GM18907 (cell line): ENCODE measurements around the gene SMAD1.
"Not testable (repeated sequence)": the region's sequence is repeated elsewhere in the genome, so short reads cannot be mapped to it uniquely, and the experiment has no call there.

ENCODE experiments used
- ATAC-seq: cut with Tn5 transposase; IDR thresholded peaks from one replicate; pipeline ENCODE4 v1.9.1; 2021; ENCODE audit warnings: mild to moderate bottlenecking, moderate library complexity; ENCODE audit not compliant: unreplicated experiment

Gene SMAD1

DNA sequence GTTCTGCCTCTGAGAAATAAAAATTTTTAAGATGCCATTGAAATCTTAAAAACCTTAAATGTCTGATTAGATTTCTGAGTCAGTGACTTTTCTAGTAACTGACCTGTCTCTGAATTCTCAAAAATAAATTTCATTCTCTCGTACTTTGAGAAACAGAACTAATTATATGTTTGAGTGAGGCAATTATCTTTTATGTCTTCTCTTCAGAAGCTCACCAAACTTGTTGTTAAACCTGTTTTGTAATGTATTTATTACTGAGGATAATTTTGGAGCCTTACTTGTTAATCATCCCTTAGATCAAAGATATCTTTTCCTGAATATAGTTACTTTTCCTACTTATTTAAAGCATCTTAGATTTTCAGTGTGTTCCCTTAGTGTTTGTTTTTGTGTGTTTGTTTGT lies 73.0 kb downstream of the SMAD1 start:
- ATAC-seq, result no peak

DNA sequence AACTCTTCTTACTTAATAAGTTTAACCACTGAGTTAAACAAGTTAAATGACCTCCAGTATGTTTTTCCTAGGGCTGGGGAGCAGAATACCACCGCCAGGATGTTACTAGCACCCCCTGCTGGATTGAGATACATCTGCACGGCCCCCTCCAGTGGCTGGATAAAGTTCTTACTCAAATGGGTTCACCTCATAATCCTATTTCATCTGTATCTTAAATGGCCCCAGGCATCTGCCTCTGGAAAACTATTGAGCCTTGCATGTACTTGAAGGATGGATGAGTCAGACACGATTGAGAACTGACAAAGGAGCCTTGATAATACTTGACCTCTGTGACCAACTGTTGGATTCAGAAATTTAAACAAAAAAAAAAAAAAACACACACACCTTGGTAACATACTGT lies 76.1 kb downstream of the SMAD1 start:
- peak; percentile 95 for ATAC-seq

DNA sequence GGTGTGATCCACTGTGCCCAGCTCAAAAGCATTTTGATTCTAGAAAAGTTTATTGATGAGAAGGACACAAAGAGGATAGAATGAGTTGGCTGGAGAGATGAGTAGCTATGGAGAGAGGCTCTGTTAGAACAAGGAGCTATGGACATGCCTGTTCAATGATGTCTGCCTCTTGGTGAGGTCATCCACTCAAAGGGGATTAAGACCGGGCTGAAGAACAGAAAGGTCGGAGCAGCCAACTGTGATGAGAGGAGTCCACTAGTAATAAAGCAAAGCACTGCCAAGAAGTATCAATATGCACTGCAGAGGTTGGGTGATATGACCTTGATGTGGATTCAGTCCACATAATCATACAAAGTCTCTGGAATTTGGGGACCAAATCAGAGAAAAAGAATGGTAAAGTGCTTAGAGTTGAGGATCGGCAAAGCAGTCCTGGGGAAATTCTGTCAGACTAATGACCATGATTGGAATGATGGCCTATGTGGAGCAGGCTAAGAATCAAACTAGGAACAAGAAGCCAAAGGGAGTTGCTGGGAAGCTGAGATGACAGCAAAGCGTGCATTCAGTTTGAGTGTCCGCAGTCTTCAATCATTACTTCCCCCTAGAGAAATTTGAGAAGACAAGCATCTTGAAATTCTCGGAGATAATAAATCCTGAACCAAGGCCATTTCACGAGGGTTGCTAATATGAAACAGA lies 81.8 kb downstream of the SMAD1 start:
- ATAC-seq, result no peak

DNA sequence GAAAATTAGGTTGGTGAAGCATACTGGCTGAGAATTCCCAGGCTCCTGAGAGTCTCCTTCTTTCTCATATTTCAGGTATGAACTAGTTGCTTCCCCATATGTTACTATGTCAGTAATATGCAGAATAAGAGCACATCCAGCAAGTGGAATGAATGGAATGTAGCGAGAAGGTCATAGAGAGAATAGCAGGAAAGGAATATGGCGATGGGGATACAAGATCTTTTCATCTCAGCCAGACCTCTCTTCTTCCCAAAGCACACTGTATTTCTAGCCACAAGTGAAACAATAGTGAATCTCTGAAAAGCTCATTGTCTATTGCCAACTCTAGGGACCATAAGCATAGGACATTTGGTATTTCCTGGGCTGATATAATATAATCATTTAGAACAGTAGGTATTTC lies 82.9 kb downstream of the SMAD1 start:
- ATAC-seq, result no peak

DNA sequence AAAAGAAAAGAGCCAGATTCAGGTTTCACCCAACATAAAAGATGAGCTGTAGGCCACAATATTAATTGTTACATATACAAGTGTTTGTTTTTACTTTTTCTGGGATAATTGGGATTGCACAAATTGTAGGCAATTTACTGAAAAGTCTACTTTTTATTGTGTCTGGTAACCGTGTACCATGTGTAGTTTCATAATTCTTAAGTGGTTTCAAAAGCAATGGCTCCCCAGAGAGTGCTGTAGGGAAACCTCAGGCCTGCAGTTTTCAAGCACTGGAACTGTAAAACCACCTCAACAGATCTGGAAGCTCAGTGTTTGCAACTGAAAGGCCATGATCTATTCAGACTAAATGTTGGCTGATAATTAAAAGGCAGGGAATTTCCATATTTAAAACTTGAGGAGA lies 83.7 kb downstream of the SMAD1 start:
- ATAC-seq, result peak; percentile 75

DNA sequence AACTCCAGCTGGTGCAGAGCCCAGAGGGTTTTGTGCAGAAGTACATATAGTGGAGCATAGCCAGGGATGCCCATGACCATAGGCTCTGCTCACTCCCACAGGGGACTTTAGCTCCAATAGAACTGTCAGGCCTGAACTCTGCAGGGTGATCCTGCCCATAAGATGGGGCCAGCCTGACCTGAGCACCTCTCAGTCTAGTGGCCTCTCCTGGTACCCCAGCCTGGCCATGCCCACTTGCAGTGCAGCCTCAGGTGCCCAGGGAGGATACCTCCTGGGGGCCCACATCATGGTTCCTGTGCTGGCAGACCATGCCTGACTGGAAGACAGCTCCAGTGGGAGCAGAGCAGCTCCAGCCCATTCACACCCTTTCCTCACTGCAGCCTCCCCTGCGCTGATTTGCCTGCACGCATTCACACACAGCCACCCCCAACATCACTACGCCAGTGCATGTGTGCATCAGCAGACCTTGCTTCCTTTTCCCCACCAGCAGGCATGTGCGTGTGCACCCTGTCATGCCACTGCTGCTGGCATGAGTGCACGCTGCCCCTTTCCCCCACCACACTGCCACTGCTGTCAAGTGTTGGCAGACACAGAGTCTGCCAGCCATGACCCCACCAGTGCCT lies 84.5 kb downstream of the SMAD1 start:
- ATAC-seq, result no peak

DNA sequence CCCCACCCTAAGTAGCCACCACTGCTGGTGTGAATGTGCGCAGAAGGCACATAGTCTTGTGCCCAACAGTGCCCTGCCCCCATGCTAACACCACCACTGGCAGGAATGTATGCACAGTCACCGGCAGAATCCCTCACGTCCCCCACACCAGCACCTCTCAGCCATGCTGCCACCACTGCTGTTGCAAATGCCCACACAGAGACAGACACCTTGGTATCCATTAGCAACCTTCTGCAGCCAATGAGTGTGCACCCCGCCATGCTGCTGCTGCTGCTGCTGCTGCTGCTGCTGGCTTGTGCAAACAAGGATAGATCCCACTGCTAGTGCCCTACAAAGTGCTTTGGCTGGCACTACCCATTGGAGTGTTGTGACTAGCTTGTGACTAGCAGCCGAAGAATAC lies 85.1 kb downstream of the SMAD1 start:
- ATAC-seq, result no peak

DNA sequence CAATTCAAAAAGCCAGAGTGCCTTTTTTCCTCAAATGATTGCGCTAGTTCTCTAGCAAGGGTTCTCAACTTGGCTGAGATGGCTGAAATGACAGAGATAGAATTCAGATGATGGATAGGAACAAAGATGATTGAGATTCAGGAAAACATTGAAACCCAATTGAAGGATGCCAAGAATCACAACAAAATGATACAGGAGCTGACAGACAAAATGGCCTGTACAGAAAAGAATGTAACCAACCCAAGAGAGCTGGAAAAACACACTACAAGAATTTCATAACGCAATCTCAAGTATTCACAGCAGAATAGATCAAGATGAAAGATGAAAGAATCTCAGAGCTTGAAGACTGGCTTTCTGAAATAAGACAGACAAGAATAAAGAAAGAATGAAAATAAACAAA lies 85.9 kb downstream of the SMAD1 start:
- no peak for ATAC-seq

DNA sequence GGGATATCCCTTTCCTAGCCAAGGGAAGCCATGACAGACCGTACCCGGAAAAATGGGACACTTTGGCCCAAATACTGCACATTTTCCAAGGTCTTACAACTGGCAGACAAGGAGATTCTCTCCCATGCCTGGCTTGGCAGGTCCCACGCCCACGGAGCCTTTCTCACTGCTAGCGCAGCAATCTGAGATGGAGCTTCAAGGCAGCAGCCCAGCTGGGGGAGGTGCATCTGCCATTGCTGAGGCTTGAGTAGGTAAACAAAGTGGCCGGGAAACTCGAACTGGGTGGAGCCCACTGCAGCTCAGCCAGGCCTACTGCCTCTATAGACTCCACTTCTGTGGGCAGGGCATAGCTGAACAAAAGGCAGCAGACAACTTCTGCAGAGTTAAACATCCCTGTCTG lies 92.9 kb downstream of the SMAD1 start:
- not testable (repeated sequence) for ATAC-seq

DNA sequence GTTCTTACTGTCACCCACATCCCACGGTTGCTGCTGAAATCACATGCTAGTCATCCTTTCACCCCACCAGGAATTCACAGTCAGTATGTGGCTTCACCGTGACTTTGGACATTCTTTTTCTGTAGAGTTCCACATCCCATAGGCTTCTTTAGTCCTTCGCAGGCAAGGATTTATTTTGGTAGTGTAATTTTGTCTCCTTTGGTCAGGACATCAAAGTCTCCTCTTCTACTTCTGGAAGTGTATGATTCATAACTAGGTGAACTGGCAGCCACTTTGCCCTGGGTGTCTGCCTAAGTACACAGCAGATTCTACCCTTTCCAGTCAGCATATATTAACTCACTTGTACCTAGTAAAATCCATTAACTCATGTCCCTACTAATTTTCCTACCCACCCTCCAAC lies 99.3 kb downstream of the SMAD1 start:
- no peak for ATAC-seq

DNA sequence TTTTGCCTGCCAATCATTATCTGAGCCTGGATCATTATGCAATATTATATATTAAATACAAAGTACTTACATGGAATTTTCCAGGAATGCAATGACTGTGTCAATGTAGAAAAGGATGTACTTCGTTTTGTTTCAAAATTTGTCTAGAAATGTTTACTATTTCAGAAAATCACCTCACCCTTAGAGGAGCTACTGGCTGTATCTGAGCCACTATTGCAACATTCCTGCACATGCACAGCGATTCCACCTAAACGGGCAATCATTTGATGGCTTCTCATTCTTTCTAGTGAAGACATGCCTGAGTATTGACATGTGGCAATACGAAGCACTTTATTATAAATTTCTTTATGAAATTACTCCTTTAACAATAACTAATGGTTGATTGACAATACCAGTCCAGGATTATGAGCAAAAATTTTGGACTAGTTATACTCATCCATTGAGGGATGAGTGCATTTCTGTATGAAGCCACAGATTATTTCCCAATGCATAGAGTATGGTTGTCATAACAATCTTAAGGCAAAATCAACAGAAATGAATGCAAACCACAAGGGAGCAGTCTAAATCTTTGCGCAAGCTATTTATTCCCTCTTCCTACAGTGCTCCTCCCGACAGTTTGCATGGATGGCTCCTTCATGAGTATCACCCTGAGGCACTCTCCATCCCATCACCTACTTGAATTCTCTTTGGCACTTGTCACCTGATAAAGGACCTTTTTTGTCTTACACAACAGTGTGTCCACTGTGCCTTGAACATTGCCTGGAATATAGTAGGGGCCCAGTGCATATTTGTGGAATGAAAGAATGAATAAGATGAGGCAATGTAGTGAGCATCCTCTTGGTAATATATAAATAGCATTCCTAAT lies 101.8 kb downstream of the SMAD1 start:
- no peak for ATAC-seq

DNA sequence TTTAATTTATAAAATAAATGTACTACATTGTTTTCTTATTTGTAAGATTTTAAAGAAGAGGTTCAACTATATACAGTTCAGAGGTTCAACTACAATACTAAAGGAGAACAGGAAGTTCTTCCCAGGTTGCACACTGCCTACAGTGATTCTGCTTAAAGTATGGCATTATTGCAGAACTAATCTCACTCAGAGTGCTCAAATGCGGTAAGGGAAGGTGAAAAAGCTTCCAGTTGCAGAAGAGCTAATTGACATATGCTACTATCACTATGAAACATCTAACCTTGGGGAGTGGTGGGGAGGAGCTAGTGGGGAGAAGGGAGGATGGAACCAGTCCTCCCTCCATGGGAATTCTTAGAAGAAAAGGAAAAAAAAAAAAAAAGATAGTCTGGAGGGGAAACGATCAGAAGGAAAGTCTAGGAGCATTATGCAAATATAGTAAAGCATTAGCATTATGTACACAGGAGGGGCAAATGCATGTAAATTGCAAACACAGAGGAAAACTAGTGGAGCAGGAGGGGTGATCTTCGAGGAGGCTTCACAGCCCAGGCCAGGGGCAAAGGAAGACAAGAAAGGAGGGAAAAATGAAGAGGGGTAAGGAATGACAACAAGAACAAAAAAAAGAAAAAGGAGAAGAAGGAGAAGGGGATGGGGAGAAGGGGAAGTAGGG lies 105.6 kb downstream of the SMAD1 start:
- ATAC-seq, result no peak

DNA sequence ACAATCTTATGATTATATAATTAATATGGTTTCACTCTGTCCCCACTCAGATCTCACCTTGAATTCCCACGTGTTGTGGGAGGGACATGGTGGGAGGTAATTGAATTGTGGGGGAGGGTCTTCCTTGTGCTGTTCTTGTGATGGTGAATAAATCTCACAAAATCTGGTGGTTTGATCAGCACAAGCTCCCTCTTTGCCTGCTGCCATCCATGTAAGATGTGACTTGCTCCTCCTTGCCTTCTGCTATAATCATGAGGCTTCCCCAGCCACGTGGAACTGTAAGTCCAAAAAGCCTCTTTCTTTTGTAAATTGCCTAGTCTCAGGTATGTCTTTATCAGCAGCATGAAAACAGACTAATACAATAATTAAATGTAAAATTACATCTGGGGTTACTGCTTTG lies 107.7 kb downstream of the SMAD1 start:
- ATAC-seq, result not testable (repeated sequence)

DNA sequence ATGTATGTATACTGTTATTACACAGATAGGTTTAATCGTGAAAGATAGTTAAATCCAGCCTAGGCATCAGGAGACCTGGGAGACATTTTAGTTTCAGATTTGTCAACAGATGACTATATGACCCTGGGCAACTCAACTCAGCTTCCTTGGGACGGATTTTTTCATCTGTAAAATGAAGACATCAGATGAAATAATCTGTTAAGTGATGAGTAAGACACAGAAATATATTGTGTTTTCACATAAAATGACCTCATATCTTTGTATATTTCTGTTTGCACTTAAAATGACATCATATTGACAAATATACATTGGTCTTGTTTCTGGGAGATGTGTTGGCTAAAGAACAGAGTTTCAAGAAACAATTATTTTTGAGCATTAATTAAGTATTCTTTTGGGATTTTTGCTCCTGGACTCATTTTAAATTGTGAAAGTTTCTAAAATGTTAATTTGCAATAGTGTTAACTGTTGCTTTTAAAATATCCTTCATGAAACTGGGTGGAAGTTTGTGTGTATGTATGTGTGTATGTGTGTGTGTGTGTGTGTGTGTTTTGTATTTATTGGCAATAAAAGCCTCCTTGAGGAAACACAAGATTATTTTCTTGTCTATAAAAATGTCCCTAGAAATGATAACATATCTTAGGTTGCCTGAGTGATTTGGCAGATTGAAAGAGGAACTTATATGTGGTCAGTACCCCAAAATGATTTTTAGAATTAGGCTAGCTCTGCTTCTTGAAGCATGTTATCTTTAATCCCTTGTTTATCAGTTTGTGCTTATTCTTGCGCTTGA lies 108.5 kb downstream of the SMAD1 start:
- ATAC-seq, result no peak

DNA sequence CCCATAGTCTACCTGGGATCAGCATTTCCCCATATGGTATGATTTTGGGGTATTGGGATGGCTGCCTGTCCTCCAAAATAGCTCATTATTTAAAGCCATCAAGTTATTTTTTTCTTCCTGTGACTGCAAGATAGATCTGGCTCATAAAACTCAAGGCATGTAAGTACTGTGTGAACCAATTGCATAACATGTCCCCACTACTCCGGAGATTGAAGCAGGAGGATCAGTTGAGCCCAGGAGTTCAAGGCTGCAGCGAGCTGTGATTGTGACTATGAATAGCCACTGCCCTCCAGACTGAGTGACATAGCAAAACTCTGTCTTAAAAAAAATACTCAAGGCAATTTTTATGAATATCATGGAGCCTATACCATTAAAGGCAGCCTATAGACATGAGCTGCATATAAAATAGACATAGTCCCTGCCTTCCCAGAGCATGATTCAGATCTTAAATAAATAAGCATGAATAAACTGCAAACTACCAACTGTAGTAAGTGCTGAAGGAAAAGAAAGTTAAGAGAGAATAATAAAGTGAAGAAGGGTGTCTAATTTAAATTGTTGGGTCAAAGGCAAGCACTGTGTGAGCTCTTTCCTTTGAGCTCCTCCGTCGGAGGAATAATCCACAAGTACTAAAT lies 120.6 kb downstream of the SMAD1 start:
- no peak for ATAC-seq

DNA sequence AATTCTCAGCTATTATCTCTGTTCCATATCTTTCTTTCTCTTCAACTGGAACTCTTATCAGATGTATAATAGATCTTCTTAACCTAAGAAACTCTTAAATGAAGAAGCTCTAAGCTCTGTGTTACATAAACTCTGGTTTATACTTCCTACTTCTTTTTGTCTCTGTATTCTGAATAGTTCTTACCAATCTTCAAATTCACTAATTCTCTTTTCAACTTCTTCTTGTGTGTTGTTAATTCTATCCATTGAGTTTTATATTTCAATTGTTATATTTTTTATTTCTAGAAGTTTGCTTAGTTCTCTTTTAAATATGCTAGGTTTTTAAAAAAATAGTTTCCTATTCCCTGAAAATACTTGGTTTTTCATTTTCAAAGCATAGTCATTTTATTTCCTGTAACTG lies 124.3 kb downstream of the SMAD1 start:
- ATAC-seq, result no peak
